Midbrain (tissue), 1 donor: ENCODE results near the gene DNAJC30.
"Not testable (repeated sequence)": the region's sequence is repeated elsewhere in the genome, so short reads cannot be mapped to it uniquely, and the experiment has no call there.

Source experiments
- DNase-seq: peaks from one replicate; lab custom pipeline; 2025; lab: John Stamatoyannopoulos, UW

The DNAJC30 gene

GRCh38 chr7:73683056-73683787, at the start of gene DNAJC30, which contains the start of gene BUD23:
Gene DNAJC30 (minus strand): TSS chr7:73683453. CDS start chr7:73683423, 30 bp downstream.
Gene BUD23 (plus strand): TSS chr7:73683597. CDS start chr7:73683626, 29 bp downstream.
- peak; percentile 92 for DNase-seq

GRCh38 chr7:73732397-73732796, 49.1 kb upstream of the DNAJC30 start:
- no peak for DNase-seq

- no peak for DNase-seq
Observed at GRCh38 chr7:73730485-73730884, 47.2 kb upstream of the DNAJC30 start.

- no peak for DNase-seq
Observed at GRCh38 chr7:73728551-73728950, 45.3 kb upstream of the DNAJC30 start.

- DNase-seq, result no peak
Observed at GRCh38 chr7:73727952-73728351, 44.7 kb upstream of the DNAJC30 start.

- DNase-seq, result no peak
Observed at GRCh38 chr7:73726083-73726466, 42.8 kb upstream of the DNAJC30 start.

- no peak for DNase-seq
Observed at GRCh38 chr7:73723813-73724212, 40.6 kb upstream of the DNAJC30 start.

- no peak for DNase-seq
Observed at GRCh38 chr7:73722785-73723184, 39.5 kb upstream of the DNAJC30 start.

- DNase-seq, result not testable (repeated sequence)
Observed at GRCh38 chr7:73722182-73722581, 38.9 kb upstream of the DNAJC30 start.

- peak; percentile 75 for DNase-seq
Observed at GRCh38 chr7:73721377-73721817, 38.1 kb upstream of the DNAJC30 start.

GRCh38 chr7:73720443-73720842, 37.2 kb upstream of the DNAJC30 start:
- not testable (repeated sequence) for DNase-seq

- DNase-seq, result no peak
Observed at GRCh38 chr7:73719806-73720169, 36.5 kb upstream of the DNAJC30 start.

- DNase-seq, result peak; percentile 46
Observed at GRCh38 chr7:73718905-73719805, 35.9 kb upstream of the DNAJC30 start, which contains the start of gene STX1A. Gene STX1A (minus strand): TSS chr7:73719669. CDS start chr7:73719631, 38 bp downstream.

- no peak for DNase-seq
Observed at GRCh38 chr7:73718438-73718881, 35.2 kb upstream of the DNAJC30 start.

- no peak for DNase-seq
Observed at GRCh38 chr7:73717991-73718405, 34.7 kb upstream of the DNAJC30 start.

- no peak for DNase-seq
Observed at GRCh38 chr7:73717025-73717807, 34.0 kb upstream of the DNAJC30 start.

- DNase-seq, result no peak
Observed at GRCh38 chr7:73716318-73716890, 33.2 kb upstream of the DNAJC30 start.

- no peak for DNase-seq
Observed at GRCh38 chr7:73715648-73716317, 32.5 kb upstream of the DNAJC30 start.

- not testable (repeated sequence) for DNase-seq
Observed at GRCh38 chr7:73713319-73713718, 30.1 kb upstream of the DNAJC30 start.

GRCh38 chr7:73712773-73713172, 29.5 kb upstream of the DNAJC30 start:
- no peak for DNase-seq
